H1 (cell line): ENCODE results near the gene OSM. TPM values are rescaled to one million over a fixed set of nuclear protein-coding genes. Genes with fewer than 3 reads are reported as not detected.

Experiments
- CTCF ChIA-PET: fragments of 300-600 bp; sonication (Branson Sonifier 250); formaldehyde crosslinking; loops from one replicate; lab custom pipeline; 2021; ENCODE audit not compliant: partially characterized antibody; lab: Charles Lee
- POLR2A ChIA-PET: fragments of 300-600 bp; sonication (Branson Sonifier 250); formaldehyde crosslinking; loops from one replicate; lab custom pipeline; 2021; ENCODE audit warnings: inconsistent platforms; ENCODE audit not compliant: partially characterized antibody; lab: Charles Lee
- DNase-seq, 2 experiments: peaks; one replicate each; pipeline versions ENCODE4 v3.0.0 to v3.0.0-alpha.2; 2010 to 2022; ENCODE audit warnings: low spot score in 2 of 2, low read depth in 1 of 2, mixed read lengths in 1 of 2
- FAIRE-seq: peaks from 2 replicates; lab custom pipeline; 2011; peaks lifted over from hg19 to GRCh38; lab: Jason Lieb, UNC
- H2AFZ ChIP-seq: 2 replicates; pipeline ENCODE4 v1.8.1; 2012; ENCODE audit warnings: low read length, inconsistent platforms
- H2AK5ac ChIP-seq: 2 replicates; pipeline ENCODE4 v1.6.1; 2013; ENCODE audit warnings: low read depth, low read length
- H2BK120ac ChIP-seq: replicated peaks from 2 replicates; pipeline ENCODE3; 2013; ENCODE audit warnings: low read depth, low read length, inconsistent platforms
- H2BK12ac ChIP-seq: 2 replicates; pipeline ENCODE4 v1.6.1; 2013; ENCODE audit warnings: low read depth, low read length
- H2BK15ac ChIP-seq: 2 replicates; pipeline ENCODE4 v1.6.1; 2013; ENCODE audit warnings: low read length
- H2BK20ac ChIP-seq: 2 replicates; pipeline ENCODE4 v1.6.1; 2013; ENCODE audit warnings: low read length
- H2BK5ac ChIP-seq: 2 replicates; pipeline ENCODE4 v1.6.1; 2013; ENCODE audit warnings: low read depth, low read length
- H3K14ac ChIP-seq: 2 replicates; pipeline ENCODE4 v1.6.1; 2013; ENCODE audit warnings: inconsistent platforms; ENCODE audit not compliant: insufficient read length
- H3K18ac ChIP-seq: 2 replicates; pipeline ENCODE4 v1.6.1; 2013; ENCODE audit warnings: low read length; ENCODE audit errors: extremely low read depth
- H3K23ac ChIP-seq: 2 replicates; pipeline ENCODE4 v1.6.1; 2013; ENCODE audit warnings: inconsistent platforms; ENCODE audit not compliant: insufficient read length
- H3K23me2 ChIP-seq: 2 replicates; pipeline ENCODE4 v1.6.1; 2013; ENCODE audit warnings: low read depth, low read length
- H3K27ac ChIP-seq: 2 replicates; pipeline ENCODE4 v1.6.1; 2011; ENCODE audit warnings: low read depth, low read length, inconsistent platforms
- H3K27me3 ChIP-seq, 4 experiments: replicated peaks in 1 of 4; 1 replicate in 1 of 4; 2 replicates in 3 of 4; pipeline versions ENCODE4 v1.6.1 to v1.8.1; 2011 to 2013; ENCODE audit warnings: low read length in 3 of 4, mild to moderate bottlenecking in 3 of 4, inconsistent platforms in 2 of 4, mixed read lengths in 2 of 4, moderate library complexity in 1 of 4; ENCODE audit not compliant: control insufficient read depth in 3 of 4, insufficient read depth in 3 of 4; ENCODE audit errors: extremely low read depth in 1 of 4
- H3K36me3 ChIP-seq, 4 experiments: 2 replicates each; pipeline versions ENCODE4 v1.6.1 to v1.8.1; 2011 to 2013; ENCODE audit warnings: mild to moderate bottlenecking in 4 of 4, low read length in 3 of 4, moderate library complexity in 2 of 4, control low read depth in 1 of 4, inconsistent platforms in 1 of 4; ENCODE audit not compliant: insufficient read depth in 4 of 4, control insufficient read depth in 2 of 4
- H3K4ac ChIP-seq: replicated peaks from 2 replicates; pipeline ENCODE3; 2013; ENCODE audit warnings: low read length, low read depth, mixed read lengths, inconsistent platforms; ENCODE audit not compliant: insufficient read length
- H3K4me1 ChIP-seq, 4 experiments: replicated peaks in 1 of 4; 1 replicate in 1 of 4; 2 replicates in 3 of 4; pipeline versions ENCODE4 v1.6.1 to v1.8.1; 2011 to 2013; ENCODE audit warnings: low read length in 3 of 4, inconsistent platforms in 2 of 4, mixed read lengths in 1 of 4; ENCODE audit not compliant: insufficient read depth in 4 of 4, control insufficient read depth in 3 of 4
- H3K4me2 ChIP-seq, 2 experiments: 2 replicates each; pipeline versions ENCODE4 v1.6.1 to v1.8.1; 2011 to 2013; ENCODE audit warnings: low read depth in 2 of 2, low read length in 2 of 2, control low read depth in 1 of 2, inconsistent platforms in 1 of 2, mild to moderate bottlenecking in 1 of 2; ENCODE audit not compliant: insufficient read depth in 1 of 2
- H3K4me3 ChIP-seq, 4 experiments: fragments of 200-600, 300-600 bp in 1 of 4; sonication (generic), shearing (Covaris generic), sonication (Bioruptor Twin) in 1 of 4; 2 replicates each; pipeline versions ENCODE4 v1.5.1 to v1.8.1; 2011 to 2016; ENCODE audit warnings: low read length in 4 of 4, low read depth in 3 of 4, control low read depth in 2 of 4, inconsistent platforms in 2 of 4, mild to moderate bottlenecking in 2 of 4, mixed read lengths in 1 of 4, moderate library complexity in 1 of 4; ENCODE audit not compliant: insufficient read depth in 2 of 4; ENCODE audit errors: extremely low read depth in 1 of 4
- H3K56ac ChIP-seq: replicated peaks from 2 replicates; pipeline ENCODE3; 2013; ENCODE audit warnings: low read depth, mild to moderate bottlenecking, mixed read lengths, low read length, inconsistent platforms; ENCODE audit not compliant: insufficient read length
- H3K79me1 ChIP-seq: 2 replicates; pipeline ENCODE4 v1.6.1; 2013; ENCODE audit warnings: low read depth, low read length, control low read depth
- H3K79me2 ChIP-seq, 2 experiments: 2 replicates each; pipeline versions ENCODE4 v1.6.1 to v1.8.1; 2012 to 2013; ENCODE audit warnings: low read length in 2 of 2, mild to moderate bottlenecking in 2 of 2, inconsistent platforms in 1 of 2; ENCODE audit not compliant: insufficient read depth in 2 of 2, control insufficient read depth in 1 of 2
- H3K9ac ChIP-seq, 4 experiments: replicated peaks in 1 of 4; 1 replicate in 1 of 4; 2 replicates in 3 of 4; pipeline versions ENCODE4 v1.6.1 to v1.8.1; 2011 to 2013; ENCODE audit warnings: low read depth in 3 of 4, low read length in 3 of 4, control low read depth in 2 of 4, mild to moderate bottlenecking in 2 of 4, moderate library complexity in 2 of 4, inconsistent platforms in 1 of 4; ENCODE audit errors: extremely low read depth in 1 of 4
- H3K9me3 ChIP-seq, 2 experiments: 2 replicates each; pipeline versions ENCODE4 v1.6.1 to v1.8.1; 2012 to 2013; ENCODE audit warnings: mild to moderate bottlenecking in 2 of 2, moderate library complexity in 2 of 2, control low read depth in 1 of 2, inconsistent platforms in 1 of 2, low read depth in 1 of 2, low read length in 1 of 2, mixed read lengths in 1 of 2; ENCODE audit not compliant: insufficient read depth in 2 of 2
- H4K20me1 ChIP-seq, 2 experiments: replicated peaks in 1 of 2; 2 replicates each; pipeline versions ENCODE3 to v1.8.1; 2011 to 2013; ENCODE audit warnings: inconsistent platforms in 2 of 2, low read length in 2 of 2, mild to moderate bottlenecking in 1 of 2; ENCODE audit not compliant: insufficient read depth in 2 of 2, control insufficient read depth in 1 of 2
- H4K5ac ChIP-seq: 2 replicates; pipeline ENCODE4 v1.6.1; 2013; ENCODE audit warnings: low read length, low read depth, mixed read lengths, inconsistent platforms; ENCODE audit not compliant: insufficient read length
- H4K8ac ChIP-seq: 2 replicates; pipeline ENCODE4 v1.8.0; 2013; ENCODE audit warnings: mild to moderate bottlenecking, moderate library complexity, low read length, inconsistent platforms; ENCODE audit not compliant: insufficient read depth; ENCODE audit errors: extremely low read depth
- H4K91ac ChIP-seq: replicated peaks from 2 replicates; pipeline ENCODE3; 2013; ENCODE audit warnings: low read length, mixed read lengths, inconsistent platforms; ENCODE audit not compliant: insufficient read length
- POLR2AphosphoS5 ChIP-seq: IDR thresholded peaks from 2 replicates; pipeline ENCODE4 v1.6.1; 2011; ENCODE audit warnings: low read depth, low read length
- POU5F1 ChIP-seq: IDR thresholded peaks from 2 replicates; pipeline ENCODE4 v1.6.1; 2011; ENCODE audit warnings: low read depth, mild to moderate bottlenecking, low read length, moderate library complexity
- SIRT6 ChIP-seq: IDR thresholded peaks from one replicate; pipeline ENCODE4 v1.7.1; 2012; ENCODE audit warnings: low read length, inconsistent platforms
- SUZ12 ChIP-seq: fragments of 200-600 bp; sonication (generic); IDR thresholded peaks from 2 replicates; pipeline ENCODE4 v1.6.1; 2012; ENCODE audit warnings: mild to moderate bottlenecking, inconsistent platforms, low read length, moderate library complexity, mixed read lengths
- WGBS, 2 experiments: shearing (Covaris generic) in 1 of 2; methylation state at CpG; one replicate each; pipeline versions ENCODE4 v1.1.6 to v1.1.7; 2013 to 2015; ENCODE audit warnings: low lambda C conversion rate in 2 of 2, mixed read lengths in 2 of 2, inconsistent platforms in 1 of 2, low coverage in 1 of 2, missing lambda C conversion rate in 1 of 2; ENCODE audit not compliant: insufficient replicate concordance in 2 of 2, insufficient coverage in 1 of 2, insufficient read length in 1 of 2; ENCODE audit errors: extremely low coverage in 1 of 2, missing lambda C conversion rate in 1 of 2; 5-methylcytosine and 5-hydroxymethylcytosine counted together
- polyA plus RNA-seq, 7 experiments: library from polyadenylated mRNA; depleted of rRNA in 3 of 7; stranded (reverse) in 5 of 7; unstranded in 2 of 7; fragments of >200 nt in 5 of 7; fragments of 200-250 nt in 2 of 7; gene quantifications; 1 replicate in 5 of 7; 2 replicates in 1 of 7; 4 replicates in 1 of 7; pipeline versions ENCODE4 v1.2.1 to v1.2.3, GENCODE V29; 2011 to 2013; ENCODE audit warnings: missing spikeins in 2 of 7, mixed read lengths in 2 of 7
- total RNA-seq: library from RNA; stranded (reverse); fragmentation: NEBNext Ultra II Directional; extraction: Animal tissue kit (Norgen Biotek cat#: 25700); gene quantifications from 2 replicates; pipeline ENCODE4 v1.2.1, GENCODE V29; 2021

OSM gene
- total and polyA plus RNA-seq, 2 of the 8 experiments (the other 6 are each of a cell fraction or from before 2014, with no cell fraction given): not detected

DNA sequence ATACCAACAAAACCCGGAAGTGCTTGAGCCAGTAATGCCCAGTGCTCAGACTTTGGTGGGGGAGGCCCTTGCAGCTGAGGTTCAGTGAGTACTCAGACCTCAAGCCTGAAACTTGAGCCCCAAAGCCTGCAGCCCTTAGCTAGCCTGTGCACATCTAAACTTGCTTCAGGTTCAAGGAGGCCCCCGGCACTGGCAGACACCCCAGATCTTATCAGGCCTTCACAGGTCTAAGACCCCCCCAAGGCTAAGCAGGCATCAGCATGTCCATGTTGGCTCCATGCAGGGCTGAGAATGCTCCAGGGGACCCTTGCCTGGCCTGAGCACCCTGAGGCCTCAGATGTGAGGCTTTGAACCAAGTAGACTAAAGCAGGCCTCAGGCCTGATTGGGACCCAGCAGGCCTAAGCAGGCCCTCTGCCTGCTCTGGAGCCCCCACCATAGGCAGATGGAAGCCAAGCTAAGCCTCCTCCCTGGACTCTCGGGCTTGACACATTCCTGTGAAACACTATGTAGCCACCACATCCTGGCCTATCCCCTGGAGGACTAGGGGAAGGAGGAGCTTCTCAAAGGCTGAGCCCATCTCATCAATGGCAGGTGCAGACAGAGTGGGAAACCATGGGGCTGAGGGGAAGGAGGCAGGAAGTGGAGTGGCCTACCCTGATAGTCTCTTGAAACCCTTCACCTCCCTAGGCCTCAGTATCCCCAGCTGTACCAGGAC, 23.8 kb upstream of the OSM start:
- no peaks in the 10 kb centered on the region for H3K27me3 ChIP-seq
- peak overlapping the region; percentile 32; the same call in 1 of the 2 replicates for H3K18ac ChIP-seq
- peak overlapping the region; percentile 92; the same call in 1 of the 2 replicates for H2BK15ac ChIP-seq
- H4K20me1 ChIP-seq: peaks cover 0 to 4% of the 10 kb centered on the region in 2 experiments
- no peak overlapping the region for H3K14ac ChIP-seq
- no peak overlapping the region for H2BK12ac ChIP-seq
- H2BK120ac ChIP-seq: no peak overlapping the region
- FAIRE-seq (no peak), DNase-seq (no peak)
- H4K5ac ChIP-seq: no peak overlapping the region
- H3K27ac ChIP-seq: no peak overlapping the region
- no peaks in the 10 kb centered on the region for H3K79me1 ChIP-seq
- peak overlapping the region in 3 of 4 experiments; percentile 58 to 70 (median 69); a peak in 4 of 8 replicates for H3K4me3 ChIP-seq
- H2AFZ ChIP-seq: no peak overlapping the region
- H3K9me3 ChIP-seq: no peaks in the 10 kb centered on the region
- H3K4me1 ChIP-seq: peaks cover 0 to 19% (median 14%) of the 10 kb centered on the region in 4 experiments; a peak in 6 of 7 replicates
- H3K36me3 ChIP-seq: no peaks in the 10 kb centered on the region
- H3K23ac ChIP-seq: no peak overlapping the region
- peaks cover 12% of the 10 kb centered on the region; the same call in 1 of the 2 replicates for H3K23me2 ChIP-seq
- peak overlapping the region; percentile 32; the same call in 1 of the 2 replicates for H2BK5ac ChIP-seq
- peak overlapping the region; percentile 53; the same call in 1 of the 2 replicates for H4K8ac ChIP-seq
- no peak overlapping the region for H2AK5ac ChIP-seq
- no peak overlapping the region for H3K4ac ChIP-seq
- ChIA-PET CTCF (interaction anchor here (0.6 to 9.1 kb wide), 8 partner anchors 12 to 503 kb away, joined by 3 to 203 read pairs (median 15); partner anchors contain the start of gene TBC1D10A), POLR2A (interaction anchor here (1.3 to 3.8 kb wide), 4 partner anchors 7 to 154 kb away, joined by 3 to 17 read pairs (median 8); partner anchors contain the start of genes CCDC157 and SF3A1)
- no peak overlapping the region for H4K91ac ChIP-seq
- WGBS, 2 experiments: 66% methylated on average over 3 of the region's 3 CpGs; no CpG with 5 or more reads in 1 of the 2 experiments
- no peaks in the 10 kb centered on the region for H3K79me2 ChIP-seq
- H3K9ac ChIP-seq: no peak overlapping the region
- peak overlapping the region; percentile 82 to 89 for H3K4me2 ChIP-seq
- peak overlapping the region; percentile 80; the same call in 1 of the 2 replicates for H2BK20ac ChIP-seq
- TF ChIP-seq POLR2AphosphoS5: no peak
- no peak for TF ChIP-seq SIRT6
- no peak for TF ChIP-seq POU5F1
- no peak for TF ChIP-seq SUZ12
- H3K56ac ChIP-seq: no peak overlapping the region
